HepG2 (cell line): ENCODE measurements around the gene KIFAP3.

Experiments
- CTCF ChIP-seq: sonication (generic); formaldehyde crosslinking; IDR thresholded peaks from 2 replicates; pipeline ENCODE4 v1.5.0; 2020; ENCODE audit warnings: mild to moderate bottlenecking, missing genetic modification reagents, moderate library complexity
- ESRRA ChIP-seq: sonication (generic); formaldehyde crosslinking; IDR thresholded peaks from 2 replicates; pipeline ENCODE4 v1.5.1; 2020; ENCODE audit warnings: mild to moderate bottlenecking, low read depth, missing genetic modification reagents
- KDM1A ChIP-seq: IDR thresholded peaks from 2 replicates; pipeline ENCODE4 v1.6.1; 2016; ENCODE audit warnings: missing compliant biosample characterization
- SMAD3 ChIP-seq: sonication (generic); formaldehyde crosslinking; IDR thresholded peaks from 2 replicates; pipeline ENCODE4 v1.4.0; 2020; ENCODE audit warnings: missing genetic modification reagents
- ZNF501 ChIP-seq: sonication (generic); formaldehyde crosslinking; IDR thresholded peaks from 2 replicates; pipeline ENCODE4 v1.5.1; 2020; ENCODE audit warnings: mild to moderate bottlenecking, moderate library complexity, missing genetic modification reagents

GRCh38 chr1:169941982-169942830 lies 132.3 kb downstream of the KIFAP3 start:
- TF ChIP-seq CTCF = no peak
- no peak for TF ChIP-seq KDM1A (CRISPR knock-in tag)
- no peak for TF ChIP-seq ESRRA (CRISPR knock-in tag)
- no peak for TF ChIP-seq SMAD3
- no peak for TF ChIP-seq ZNF501 (CRISPR knock-in tag)
